ENCODE data around the gene HDAC11.

DNA sequence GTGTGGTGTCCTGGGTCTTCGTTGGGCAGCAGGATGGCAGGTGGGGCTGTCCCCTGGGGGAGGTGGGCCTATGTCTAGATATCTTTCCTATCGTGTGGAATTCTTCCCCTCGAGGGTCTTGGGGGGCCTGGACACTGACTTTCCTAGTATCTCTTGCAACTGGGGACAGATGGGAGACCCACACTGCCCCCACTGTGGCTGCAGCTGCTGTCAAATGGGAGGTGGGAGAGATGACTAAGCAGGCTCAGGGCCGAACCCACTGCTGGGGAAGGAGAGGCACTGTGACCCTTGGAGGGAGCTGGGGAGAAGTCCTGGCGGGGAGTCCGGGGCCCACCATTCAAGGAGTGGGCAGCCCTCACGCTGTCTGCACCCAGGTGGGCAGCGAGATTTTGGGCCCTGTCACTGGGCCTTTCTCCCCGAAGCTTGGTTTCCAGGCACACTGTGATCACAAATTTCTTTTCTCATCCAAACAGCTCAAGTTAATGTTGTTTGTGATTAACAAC, 65.9 kb downstream of the HDAC11 start:
- TF ChIP-seq PHF8 (IDR thresholded peaks at IDR 0.05; ENCODE audit: borderline replicate concordance, low read depth) = no peak
- TF ChIP-seq, protein P1, sequence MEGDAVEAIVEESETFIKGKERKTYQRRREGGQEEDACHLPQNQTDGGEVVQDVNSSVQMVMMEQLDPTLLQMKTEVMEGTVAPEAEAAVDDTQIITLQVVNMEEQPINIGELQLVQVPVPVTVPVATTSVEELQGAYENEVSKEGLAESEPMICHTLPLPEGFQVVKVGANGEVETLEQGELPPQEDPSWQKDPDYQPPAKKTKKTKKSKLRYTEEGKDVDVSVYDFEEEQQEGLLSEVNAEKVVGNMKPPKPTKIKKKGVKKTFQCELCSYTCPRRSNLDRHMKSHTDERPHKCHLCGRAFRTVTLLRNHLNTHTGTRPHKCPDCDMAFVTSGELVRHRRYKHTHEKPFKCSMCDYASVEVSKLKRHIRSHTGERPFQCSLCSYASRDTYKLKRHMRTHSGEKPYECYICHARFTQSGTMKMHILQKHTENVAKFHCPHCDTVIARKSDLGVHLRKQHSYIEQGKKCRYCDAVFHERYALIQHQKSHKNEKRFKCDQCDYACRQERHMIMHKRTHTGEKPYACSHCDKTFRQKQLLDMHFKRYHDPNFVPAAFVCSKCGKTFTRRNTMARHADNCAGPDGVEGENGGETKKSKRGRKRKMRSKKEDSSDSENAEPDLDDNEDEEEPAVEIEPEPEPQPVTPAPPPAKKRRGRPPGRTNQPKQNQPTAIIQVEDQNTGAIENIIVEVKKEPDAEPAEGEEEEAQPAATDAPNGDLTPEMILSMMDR (IDR thresholded peaks at IDR 0.05) = no peak
- TF ChIP-seq CEBPB (IDR thresholded peaks at IDR 0.05) = no peak
- no peak for TF ChIP-seq FOSB (CRISPR knock-in tag; IDR thresholded peaks at IDR 0.05)
- no peak for TF ChIP-seq RFX5 (IDR thresholded peaks at IDR 0.05)
- TF ChIP-seq EP300 (IDR thresholded peaks at IDR 0.05) = no peak
- TF ChIP-seq ESRRA (IDR thresholded peaks at IDR 0.05; ENCODE audit: borderline replicate concordance, low read length) = no peak
- TF ChIP-seq, protein P2, sequence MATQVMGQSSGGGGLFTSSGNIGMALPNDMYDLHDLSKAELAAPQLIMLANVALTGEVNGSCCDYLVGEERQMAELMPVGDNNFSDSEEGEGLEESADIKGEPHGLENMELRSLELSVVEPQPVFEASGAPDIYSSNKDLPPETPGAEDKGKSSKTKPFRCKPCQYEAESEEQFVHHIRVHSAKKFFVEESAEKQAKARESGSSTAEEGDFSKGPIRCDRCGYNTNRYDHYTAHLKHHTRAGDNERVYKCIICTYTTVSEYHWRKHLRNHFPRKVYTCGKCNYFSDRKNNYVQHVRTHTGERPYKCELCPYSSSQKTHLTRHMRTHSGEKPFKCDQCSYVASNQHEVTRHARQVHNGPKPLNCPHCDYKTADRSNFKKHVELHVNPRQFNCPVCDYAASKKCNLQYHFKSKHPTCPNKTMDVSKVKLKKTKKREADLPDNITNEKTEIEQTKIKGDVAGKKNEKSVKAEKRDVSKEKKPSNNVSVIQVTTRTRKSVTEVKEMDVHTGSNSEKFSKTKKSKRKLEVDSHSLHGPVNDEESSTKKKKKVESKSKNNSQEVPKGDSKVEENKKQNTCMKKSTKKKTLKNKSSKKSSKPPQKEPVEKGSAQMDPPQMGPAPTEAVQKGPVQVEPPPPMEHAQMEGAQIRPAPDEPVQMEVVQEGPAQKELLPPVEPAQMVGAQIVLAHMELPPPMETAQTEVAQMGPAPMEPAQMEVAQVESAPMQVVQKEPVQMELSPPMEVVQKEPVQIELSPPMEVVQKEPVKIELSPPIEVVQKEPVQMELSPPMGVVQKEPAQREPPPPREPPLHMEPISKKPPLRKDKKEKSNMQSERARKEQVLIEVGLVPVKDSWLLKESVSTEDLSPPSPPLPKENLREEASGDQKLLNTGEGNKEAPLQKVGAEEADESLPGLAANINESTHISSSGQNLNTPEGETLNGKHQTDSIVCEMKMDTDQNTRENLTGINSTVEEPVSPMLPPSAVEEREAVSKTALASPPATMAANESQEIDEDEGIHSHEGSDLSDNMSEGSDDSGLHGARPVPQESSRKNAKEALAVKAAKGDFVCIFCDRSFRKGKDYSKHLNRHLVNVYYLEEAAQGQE (IDR thresholded peaks at IDR 0.05) = no peak
- TF ChIP-seq POLR2A (IDR thresholded peaks at IDR 0.05; ENCODE audit: low read length) = no peak
- TF ChIP-seq CBX2 (IDR thresholded peaks at IDR 0.05; ENCODE audit: borderline replicate concordance, low read depth) = no peak

Measured in A549 (cell line).